Esophagus squamous epithelium (tissue), 5 donors: ENCODE measurements around the gene TBR1. TPM values are rescaled to one million over a fixed set of nuclear protein-coding genes. Genes with fewer than 3 reads are reported as not detected.
A peak's percentile ranks its signal among the peaks of the same experiment; 100 is the strongest.

ENCODE experiments used
- DNase-seq: peaks from one replicate; lab custom pipeline; 2025; lab: John Stamatoyannopoulos, UW
- H3K27ac ChIP-seq, 4 donors: fragments of 200-600 bp; sonication (generic); one replicate each; pipeline ENCODE4 v1.5.1; 2016 to 2019; ENCODE audit warnings: mild to moderate bottlenecking in 1 of 4
- H3K27me3 ChIP-seq, 4 donors: fragments of 200-600 bp; sonication (generic); 1 replicate in 3 of 4; 2 replicates in 1 of 4; pipeline versions ENCODE4 v1.5.1 to v1.6.0; 2017 to 2021; ENCODE audit warnings: antibody characterized with exemption in 1 of 4
- H3K36me3 ChIP-seq, 3 donors: fragments of 200-600 bp; sonication (generic); one replicate each; pipeline ENCODE4 v1.5.1; 2016 to 2019
- H3K4me1 ChIP-seq, 3 donors: fragments of 200-600 bp; sonication (generic); one replicate each; pipeline ENCODE4 v1.5.1; 2017 to 2019
- H3K4me3 ChIP-seq, 4 donors: fragments of 200-600 bp; sonication (generic); 1 replicate in 3 of 4; 2 replicates in 1 of 4; pipeline ENCODE4 v1.5.1; 2016 to 2019; ENCODE audit warnings: mild to moderate bottlenecking in 2 of 4, moderate library complexity in 1 of 4
- H3K9me3 ChIP-seq, 3 donors: fragments of 200-600 bp; sonication (generic); one replicate each; pipeline ENCODE4 v1.5.1; 2016 to 2019
- CTCF ChIP-seq, 6 experiments: fragments of 450-650 bp in 4 of 6; fragments of 200-600 bp in 2 of 6; sonication (generic) in 2 of 6; IDR thresholded peaks; one replicate each; pipeline ENCODE4 v1.5.1; 2016 to 2019; ENCODE audit warnings: antibody characterized with exemption in 6 of 6, mild to moderate bottlenecking in 4 of 6, moderate library complexity in 4 of 6
- POLR2A ChIP-seq, 4 donors: fragments of 450-650 bp; IDR thresholded peaks; one replicate each; pipeline ENCODE4 v1.6.1; 2017; ENCODE audit warnings: antibody characterized with exemption in 4 of 4, mild to moderate bottlenecking in 4 of 4, moderate library complexity in 3 of 4
- WGBS, 2 donors: methylation state at CpG; one replicate each; pipeline ENCODE4 v1.1.5; 2018; 5-methylcytosine and 5-hydroxymethylcytosine counted together
- intact Hi-C: fragments of 100-400 bp; cut with DNase I; formaldehyde crosslinking; loops from one replicate; pipeline ENCODE4 v1.15.0; 2022
- total RNA-seq, 4 donors: library from RNA; depleted of rRNA; stranded (reverse); fragments of >200 nt; gene quantifications; one replicate each; pipeline ENCODE4 v1.1.0, GENCODE V29; 2016
- donor health status: DM: yes; HTN: yes; CAD: no.

The TBR1 gene
- total RNA-seq, 4 donors from 2014 or later: under 0.01 TPM; not detected in 3

GRCh38 chr2:161424394-161424769, 8.3 kb downstream of the TBR1 start:
- TF ChIP-seq POLR2A (IDR thresholded peaks at IDR 0.05) (no peak), CTCF (IDR thresholded peaks at IDR 0.05) (no peak)
- peak overlapping the region; percentile 13 to 64 (median 32) for H3K4me3 ChIP-seq
- intact Hi-C loops: no loop called here
- no peak overlapping the region for H3K27ac ChIP-seq
- DNase-seq: no peak
- peaks cover 0 to 4% (median 0%) of the 10 kb centered on the region in 3 donors for H3K9me3 ChIP-seq
- 17 to 19% methylated on average over 9 of the region's 9 CpGs for WGBS, 2 donors
- H3K36me3 ChIP-seq: no peaks in the 10 kb centered on the region
- H3K27me3 ChIP-seq: peaks cover 31 to 100% (median 65%) of the 10 kb centered on the region in 4 donors
- H3K4me1 ChIP-seq: peaks cover 3 to 36% (median 15%) of the 10 kb centered on the region in 3 donors

- Histone ChIP-seq H3K9me3 (peaks cover 0 to 4% (median 0%) of the 10 kb centered on the region in 3 donors), H3K36me3 (no peaks in the 10 kb centered on the region), H3K4me1 (peaks cover 3 to 36% (median 15%) of the 10 kb centered on the region in 3 donors), H3K4me3 (no peak overlapping the region), H3K27me3 (peaks cover 31 to 100% (median 61%) of the 10 kb centered on the region in 4 donors), H3K27ac (no peak overlapping the region)
- WGBS, 2 donors: 19 to 32% methylated on average over 4 of the region's 4 CpGs
- TF ChIP-seq POLR2A (IDR thresholded peaks at IDR 0.05) (no peak), CTCF (IDR thresholded peaks at IDR 0.05) (no peak)
- intact Hi-C loops: no loop called here
- no peak for DNase-seq
These were observed 9.0 kb downstream of the TBR1 start for GRCh38 chr2:161424891-161425727.

- Histone ChIP-seq H3K9me3 (peaks cover 0 to 4% (median 0%) of the 10 kb centered on the region in 3 donors), H3K36me3 (no peaks in the 10 kb centered on the region), H3K27ac (no peak overlapping the region), H3K4me1 (peaks cover 3 to 36% (median 15%) of the 10 kb centered on the region in 3 donors), H3K4me3 (no peak overlapping the region), H3K27me3 (peaks cover 31 to 100% (median 54%) of the 10 kb centered on the region in 4 donors)
- 33% methylated on average over 17 of the region's 17 CpGs for WGBS, 2 donors
- intact Hi-C loops: no loop called here
- DNase-seq: no peak
- TF ChIP-seq CTCF (IDR thresholded peaks at IDR 0.05) (no peak), POLR2A (IDR thresholded peaks at IDR 0.05) (no peak)
These were observed 9.8 kb downstream of the TBR1 start for GRCh38 chr2:161425728-161426454.

- DNase-seq: no peak
- 29 to 31% methylated on average over 13 of the region's 13 CpGs for WGBS, 2 donors
- H3K4me3 ChIP-seq: peak overlapping the region in 2 of 4 donors; percentile 37 to 57
- H3K4me1 ChIP-seq: peaks cover 3 to 36% (median 15%) of the 10 kb centered on the region in 3 donors
- no peaks in the 10 kb centered on the region for H3K36me3 ChIP-seq
- intact Hi-C loops: no loop called here
- TF ChIP-seq POLR2A (IDR thresholded peaks at IDR 0.05): no peak
- TF ChIP-seq CTCF (IDR thresholded peaks at IDR 0.05): peak in 2 of 6 experiments; percentile 20 to 29
- no peak overlapping the region for H3K27ac ChIP-seq
- peaks cover 31 to 100% (median 51%) of the 10 kb centered on the region in 4 donors for H3K27me3 ChIP-seq
- H3K9me3 ChIP-seq: peaks cover 0 to 4% (median 0%) of the 10 kb centered on the region in 3 donors
These were observed 10.4 kb downstream of the TBR1 start for GRCh38 chr2:161426455-161426921.
